Measurements from ENCODE around the gene DCDC2B. TPM values are rescaled to one million over a fixed set of nuclear protein-coding genes. Genes with fewer than 3 reads are reported as not detected.

DCDC2B gene
- total and polyA plus RNA-seq, 10 of the 15 experiments (the other 5 are each of a cell fraction or from before 2014, with no cell fraction given) = 0.12 to 0.21 (median 0.15) TPM; not detected in 7

- ATAC-seq (no peak), FAIRE-seq (no peak), DNase-seq (ENCODE audit: low read depth, low spot score) (no peak)
- Histone ChIP-seq H3K27ac (ENCODE audit: control insufficient read depth, insufficient read depth) (no peak overlapping the region), H3K4me1 (ENCODE audit: control insufficient read depth, insufficient read depth, low read length) (peaks cover 9% of the 10 kb centered on the region), H2AFZ (ENCODE audit: control insufficient read depth, low read depth, low read length) (no peak overlapping the region), H3K36me3 (ENCODE audit: control insufficient read depth in 2 of 2, insufficient read depth in 2 of 2, low read length in 1 of 2) (peaks cover 42 to 50% of the 10 kb centered on the region in 2 experiments), H3K9ac (ENCODE audit: control insufficient read depth, insufficient read depth, low read length) (no peak overlapping the region), H3K9me3 (replicated peaks; ENCODE audit: control insufficient read depth, insufficient read depth, low read length) (no peaks in the 10 kb centered on the region), H3K4me3 (no peak overlapping the region), H3K4me2 (ENCODE audit: control insufficient read depth, insufficient read depth) (no peak overlapping the region), H4K20me1 (ENCODE audit: control insufficient read depth, insufficient read depth) (no peaks in the 10 kb centered on the region), H3K27me3 (replicated peaks in 1 of 2; ENCODE audit: control insufficient read depth in 2 of 2, insufficient read depth in 2 of 2, low read length in 1 of 2) (no peaks in the 10 kb centered on the region), H3K79me2 (ENCODE audit: control insufficient read depth, insufficient read depth, low read length) (peaks cover 2% of the 10 kb centered on the region)
- no TSS peak for BruUV-seq (replicated peaks)
- intact Hi-C loops (cut with micrococcal nuclease; ENCODE audit: unreplicated experiment) (no loop called here), in situ Hi-C loops (cut with MboI) (no loop called here)
- ChIA-PET RAD21 (ENCODE audit: unreplicated experiment) (no interaction called here), SMC1A (ENCODE audit: uncharacterized antibody, unreplicated experiment) (interaction anchor here (0.6 kb wide), 1 partner anchor 135 kb away, joined by 3 read pairs; no protein-coding TSS in a partner anchor), POLR2A (no interaction called here), CTCF (interaction anchor here (1.0 kb wide), 1 partner anchor 85 kb away, joined by 3 read pairs; no protein-coding TSS in a partner anchor)
- no peak for TF ChIP-seq JUND (IDR thresholded peaks at IDR 0.05; ENCODE audit: low read depth, low read length)
- no peak for TF ChIP-seq MTA3 (IDR thresholded peaks at IDR 0.05; ENCODE audit: borderline replicate concordance, low read length)
- no peak for TF ChIP-seq PAX8 (IDR thresholded peaks at IDR 0.05)
- peak; percentile 64 for TF ChIP-seq RUNX3 (IDR thresholded peaks at IDR 0.05; ENCODE audit: low read length)
- no peak for TF ChIP-seq PRDM15 (CRISPR knock-in tag; IDR thresholded peaks at IDR 0.05)
- 0 out of 2 replicates have a peak, but pooled peaks have one; percentile 32 for TF ChIP-seq SMAD5 (IDR thresholded peaks at IDR 0.05; ENCODE audit: low read depth)
- TF ChIP-seq RFX5 (IDR thresholded peaks at IDR 0.05; ENCODE audit: low read depth, low read length) = no peak
Measured at GRCh38 chr1:32195972-32196823, 12.7 kb upstream of the DCDC2B start.

Data from GM12878 (cell line).